HG03469 (cell line): Measurements from ENCODE around the gene HK1.

ENCODE experiments used
- ATAC-seq: cut with Tn5 transposase; IDR thresholded peaks from one replicate; pipeline ENCODE4 v1.9.1; 2021; ENCODE audit warnings: mild to moderate bottlenecking, moderate library complexity, moderate number of reproducible peaks; ENCODE audit not compliant: unreplicated experiment

Gene HK1

DNA sequence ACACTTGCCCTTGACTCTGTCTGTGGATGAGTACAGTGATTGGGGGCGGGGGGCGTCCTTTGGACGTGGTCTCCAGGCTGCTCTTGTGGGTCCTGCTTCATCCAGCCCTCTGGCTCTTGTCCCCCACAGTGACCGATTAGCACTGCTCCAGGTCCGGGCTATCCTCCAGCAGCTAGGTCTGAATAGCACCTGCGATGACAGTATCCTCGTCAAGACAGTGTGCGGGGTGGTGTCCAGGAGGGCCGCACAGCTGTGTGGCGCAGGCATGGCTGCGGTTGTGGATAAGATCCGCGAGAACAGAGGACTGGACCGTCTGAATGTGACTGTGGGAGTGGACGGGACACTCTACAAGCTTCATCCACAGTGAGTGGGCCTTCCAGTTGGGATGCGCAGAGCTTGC, 120.2 kb downstream of the HK1 start:
- no peak for ATAC-seq

- ATAC-seq, result no peak
Observed at GRCh38 chr10:69400936-69401335, 122.6 kb downstream of the HK1 start.

DNA sequence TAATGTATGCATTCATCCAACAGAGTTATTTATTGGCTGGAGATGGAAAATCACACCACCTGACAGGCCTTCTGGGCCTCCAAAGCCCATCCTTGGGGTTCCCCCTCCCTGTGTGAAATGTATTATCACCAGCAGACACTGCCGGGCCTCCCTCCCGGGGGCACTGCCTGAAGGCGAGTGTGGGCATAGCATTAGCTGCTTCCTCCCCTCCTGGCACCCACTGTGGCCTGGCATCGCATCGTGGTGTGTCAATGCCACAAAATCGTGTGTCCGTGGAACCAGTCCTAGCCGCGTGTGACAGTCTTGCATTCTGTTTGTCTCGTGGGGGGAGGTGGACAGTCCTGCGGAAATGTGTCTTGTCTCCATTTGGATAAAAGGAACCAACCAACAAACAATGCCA, 123.1 kb downstream of the HK1 start:
- no peak for ATAC-seq

DNA sequence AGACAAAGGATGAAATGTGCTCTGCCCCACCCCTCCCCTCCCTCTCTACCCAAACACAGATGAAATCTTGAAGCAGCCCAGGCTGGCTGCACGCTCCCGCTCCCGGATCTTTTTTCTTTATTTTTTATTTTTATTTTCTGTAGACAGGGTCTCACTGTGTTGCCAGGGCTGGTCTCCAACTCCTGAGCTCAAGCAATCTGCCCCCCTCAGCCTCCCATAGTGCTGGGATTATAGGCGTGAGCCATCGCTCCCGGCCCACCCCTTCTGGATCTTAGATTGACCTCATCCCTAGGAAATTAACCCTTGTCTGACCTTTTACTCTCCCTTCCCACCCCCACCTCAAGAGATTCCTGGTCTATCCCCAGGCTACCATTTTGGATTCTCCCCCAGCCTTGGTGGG, 124.1 kb downstream of the HK1 start:
- ATAC-seq, result no peak

DNA sequence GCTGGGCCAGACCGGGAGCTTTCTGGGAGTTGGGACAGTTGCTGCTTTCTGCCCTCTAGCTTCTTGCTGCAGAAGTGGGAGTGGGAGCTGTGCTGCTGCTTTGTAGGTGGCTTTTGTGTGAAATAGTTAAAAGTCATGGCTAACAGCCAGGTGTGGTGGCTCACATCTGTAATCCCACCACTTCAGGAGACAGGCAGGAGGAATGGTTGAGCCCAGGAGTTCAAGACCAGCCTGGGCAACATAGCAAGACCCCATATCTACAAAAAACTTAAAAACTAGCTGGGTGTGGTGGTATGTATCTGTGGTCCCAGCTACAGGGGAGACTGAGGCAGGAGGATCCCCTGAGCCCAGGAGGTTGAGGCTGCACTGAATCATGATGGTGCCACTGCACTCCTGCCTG, 124.8 kb downstream of the HK1 start:
- no peak for ATAC-seq

- ATAC-seq, result no peak
Observed at GRCh38 chr10:69403519-69403918, 125.2 kb downstream of the HK1 start.

- ATAC-seq, result no peak
Observed at GRCh38 chr10:69404786-69405185, 126.5 kb downstream of the HK1 start.

- no peak for ATAC-seq
Observed at GRCh38 chr10:69405221-69405620, 126.9 kb downstream of the HK1 start.

DNA sequence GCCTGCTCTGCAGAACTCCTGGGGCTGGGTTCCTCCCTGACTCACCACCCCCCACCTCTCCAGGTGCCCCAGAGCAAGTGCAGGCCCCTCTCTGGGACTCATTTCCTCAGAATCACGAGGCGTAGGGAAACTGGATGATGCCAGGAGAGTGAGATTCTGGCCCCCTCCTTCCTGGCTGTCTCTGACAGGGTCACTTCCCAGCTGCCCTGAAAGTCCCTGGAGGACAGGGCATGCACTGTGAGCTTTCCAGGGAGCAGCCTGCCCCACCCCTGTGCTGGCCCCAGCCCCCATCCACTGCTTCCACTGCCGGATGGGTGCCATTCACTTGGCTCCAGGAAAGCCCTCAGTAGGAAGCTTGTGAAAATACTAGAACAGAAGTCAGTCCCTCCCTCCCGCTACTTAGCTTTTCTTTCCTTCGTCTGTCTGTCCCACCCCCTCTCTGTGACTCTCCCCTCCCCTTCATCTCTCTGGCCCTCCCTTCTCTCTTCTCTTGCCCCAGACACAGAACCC, 128.1 kb downstream of the HK1 start:
- ATAC-seq, result no peak

GRCh38 chr10:69406816-69407580, 128.7 kb downstream of the HK1 start:
- ATAC-seq, result no peak

- no peak for ATAC-seq
Observed at GRCh38 chr10:69407621-69408301, 129.5 kb downstream of the HK1 start.

DNA sequence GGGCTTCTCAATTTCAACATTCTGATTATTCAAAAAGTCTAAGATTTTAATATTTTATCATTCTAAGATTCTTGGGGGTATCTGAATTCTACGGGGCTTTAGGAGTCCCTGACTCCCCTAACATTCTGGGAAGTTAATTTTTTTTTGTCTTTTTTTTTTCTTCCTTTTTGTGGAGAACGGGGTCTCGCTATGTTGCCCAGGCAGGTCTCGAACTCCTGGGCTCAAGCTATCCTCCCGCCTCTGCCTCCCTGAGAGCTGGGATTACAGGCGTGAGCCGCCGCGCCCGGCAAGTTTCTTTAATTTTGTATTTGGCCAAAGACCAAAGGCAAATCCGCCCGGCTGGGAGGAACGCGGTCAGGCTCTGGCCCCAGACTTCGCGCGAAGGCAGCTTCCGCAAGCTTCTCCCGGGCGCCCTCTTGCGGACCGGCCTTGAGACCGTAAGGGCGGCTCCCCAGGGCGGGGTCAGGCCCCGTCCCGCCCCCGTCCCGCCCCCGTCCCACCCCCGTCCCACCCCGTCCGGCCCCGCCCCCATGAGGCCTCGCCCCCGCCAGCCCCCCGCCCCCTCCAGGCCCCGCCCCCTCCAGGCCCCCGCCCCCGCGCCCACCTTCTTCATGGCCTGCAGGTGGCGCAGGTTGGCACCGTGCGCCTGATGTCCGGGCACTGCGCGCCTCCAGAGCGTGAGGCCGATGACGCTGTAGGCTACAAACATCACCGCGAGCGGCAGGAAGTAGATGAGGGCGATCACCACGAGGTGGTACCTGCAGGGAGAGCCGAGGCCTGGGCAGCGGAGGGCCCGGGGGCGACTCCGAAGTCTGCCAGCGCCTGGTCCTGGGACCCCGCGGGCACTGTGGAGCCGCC, 130.3 kb downstream of the HK1 start:
- ATAC-seq, result peak; percentile 70

GRCh38 chr10:69409176-69409495, 130.8 kb downstream of the HK1 start:
- no peak for ATAC-seq

- no peak for ATAC-seq
Observed at GRCh38 chr10:69409968-69410367, 131.7 kb downstream of the HK1 start.

GRCh38 chr10:69410487-69410886, 132.2 kb downstream of the HK1 start:
- ATAC-seq, result no peak

GRCh38 chr10:69411476-69411875, 133.2 kb downstream of the HK1 start:
- ATAC-seq, result no peak

- ATAC-seq, result no peak
Observed at GRCh38 chr10:69412232-69412790, 134.0 kb downstream of the HK1 start.

GRCh38 chr10:69413221-69413865, 135.0 kb downstream of the HK1 start:
- no peak for ATAC-seq

DNA sequence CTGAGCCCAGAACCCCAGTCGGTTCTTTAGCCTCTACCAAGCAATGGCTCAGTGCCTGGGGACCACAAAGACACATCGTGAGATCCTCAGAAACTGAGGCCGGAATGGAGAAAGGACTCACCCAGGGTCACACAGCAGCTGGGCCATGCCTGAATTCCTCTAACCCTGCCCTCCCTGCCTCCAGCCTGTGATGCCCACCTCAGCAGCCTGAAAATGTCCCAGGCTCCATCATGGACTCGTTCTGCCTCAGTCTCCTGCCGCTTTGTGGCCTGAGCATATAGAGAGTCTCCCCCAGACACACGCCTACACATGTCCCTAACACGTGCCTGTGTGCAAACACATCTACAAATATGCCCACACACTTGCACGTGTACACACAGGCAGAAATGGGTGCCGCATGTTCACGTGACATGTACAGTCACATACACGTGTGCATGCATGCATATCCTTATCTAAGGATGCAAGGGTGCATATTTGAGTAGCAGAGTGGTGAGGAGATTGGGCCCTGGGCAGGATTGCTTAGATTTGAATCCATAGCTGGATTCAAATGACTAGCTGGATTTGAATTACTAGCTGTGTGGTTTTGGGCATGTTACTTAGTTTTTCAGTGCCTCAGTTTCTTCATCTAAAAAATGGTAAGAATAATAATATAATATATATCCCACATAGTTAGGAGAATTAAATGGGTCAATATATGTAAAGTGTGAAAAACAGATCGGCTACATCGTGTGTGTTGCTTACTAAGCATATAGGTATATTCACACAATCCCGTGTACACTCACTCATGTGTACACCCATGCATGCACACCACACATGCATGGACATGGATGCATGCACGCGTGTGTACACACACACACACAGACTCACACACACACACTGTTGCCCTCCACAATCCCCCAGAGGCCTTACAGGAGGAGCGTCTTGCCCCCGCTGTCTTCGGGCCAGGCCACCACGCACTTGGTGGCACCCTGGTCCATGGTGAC, 136.0 kb downstream of the HK1 start:
- no peak for ATAC-seq

DNA sequence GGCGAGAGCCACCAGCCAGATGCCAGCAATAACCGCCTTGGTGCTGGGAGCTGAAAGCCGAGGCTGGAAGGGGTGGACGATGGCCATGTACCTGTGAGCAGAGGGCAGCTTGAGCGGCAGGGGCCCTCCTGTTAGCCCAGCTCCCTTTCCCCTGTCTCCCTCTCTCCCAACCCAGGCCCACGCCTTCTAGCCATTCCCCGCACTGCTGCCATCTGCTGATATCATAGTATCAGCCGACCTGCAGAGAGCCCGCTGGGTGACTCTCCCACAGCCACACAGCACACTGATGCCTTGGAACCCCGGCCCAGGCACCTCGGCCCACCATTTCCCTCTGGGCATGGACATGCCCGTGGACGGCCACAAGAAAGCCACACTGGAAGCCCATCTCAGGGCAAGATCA, 136.8 kb downstream of the HK1 start:
- no peak for ATAC-seq
